Cardiac fibroblast (primary cell): ENCODE data around the gene RTP3.

Experiments
- DNase-seq, 2 donors: peaks; one replicate each; pipeline versions ENCODE4 v3.0.0 to v3.0.0-alpha.2; 2010; ENCODE audit warnings: low read depth in 2 of 2
- H3K4me3 ChIP-seq, 2 donors: replicated peaks in 1 of 2; 1 replicate in 1 of 2; 2 replicates in 1 of 2; pipeline ENCODE4 v1.5.1; 2011; ENCODE audit warnings: low read depth in 2 of 2, low read length in 2 of 2, mild to moderate bottlenecking in 2 of 2, moderate library complexity in 1 of 2
- TF ChIP-seq, protein P1 (sequence below): IDR thresholded peaks from one replicate; pipeline ENCODE4 v1.5.1; 2011; ENCODE audit warnings: low read depth, mild to moderate bottlenecking, low read length, inconsistent platforms

The RTP3 gene

DNA sequence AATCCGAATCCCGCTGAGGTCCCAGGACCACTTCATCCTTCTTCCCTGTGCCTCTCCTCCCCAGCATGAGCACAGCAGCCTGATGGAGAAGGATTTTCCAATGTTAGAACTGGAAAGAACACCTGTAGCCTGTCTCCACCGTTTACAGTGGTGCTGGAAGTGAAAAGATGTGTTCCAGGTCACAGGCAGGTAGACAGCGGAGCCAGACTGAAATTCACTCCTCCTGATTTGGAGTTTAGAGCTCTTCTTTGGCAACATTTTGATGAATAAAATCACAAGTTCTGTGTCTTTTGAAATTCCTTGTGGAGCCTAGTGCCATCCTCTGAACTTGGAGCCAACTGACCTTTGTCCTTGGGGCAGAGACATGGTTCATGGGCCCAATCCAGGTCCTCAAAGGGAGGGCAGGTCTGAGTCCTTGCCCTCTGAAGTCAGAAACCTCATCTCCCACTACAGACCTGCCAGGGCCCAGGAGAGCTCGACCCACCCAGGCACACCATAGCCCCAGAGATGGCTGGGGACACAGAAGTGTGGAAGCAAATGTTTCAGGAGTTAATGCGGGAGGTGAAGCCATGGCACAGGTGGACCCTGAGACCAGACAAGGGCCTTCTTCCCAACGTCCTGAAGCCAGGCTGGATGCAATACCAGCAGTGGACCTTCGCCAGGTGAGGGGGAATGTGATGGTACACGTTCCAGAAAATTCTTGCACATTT, at the start of gene RTP3:
Gene RTP3 (plus strand): TSS at position 421 of the 710 bp plus-strand sequence. CDS start 87 bp downstream, at position 508.
- TF ChIP-seq, protein P1, sequence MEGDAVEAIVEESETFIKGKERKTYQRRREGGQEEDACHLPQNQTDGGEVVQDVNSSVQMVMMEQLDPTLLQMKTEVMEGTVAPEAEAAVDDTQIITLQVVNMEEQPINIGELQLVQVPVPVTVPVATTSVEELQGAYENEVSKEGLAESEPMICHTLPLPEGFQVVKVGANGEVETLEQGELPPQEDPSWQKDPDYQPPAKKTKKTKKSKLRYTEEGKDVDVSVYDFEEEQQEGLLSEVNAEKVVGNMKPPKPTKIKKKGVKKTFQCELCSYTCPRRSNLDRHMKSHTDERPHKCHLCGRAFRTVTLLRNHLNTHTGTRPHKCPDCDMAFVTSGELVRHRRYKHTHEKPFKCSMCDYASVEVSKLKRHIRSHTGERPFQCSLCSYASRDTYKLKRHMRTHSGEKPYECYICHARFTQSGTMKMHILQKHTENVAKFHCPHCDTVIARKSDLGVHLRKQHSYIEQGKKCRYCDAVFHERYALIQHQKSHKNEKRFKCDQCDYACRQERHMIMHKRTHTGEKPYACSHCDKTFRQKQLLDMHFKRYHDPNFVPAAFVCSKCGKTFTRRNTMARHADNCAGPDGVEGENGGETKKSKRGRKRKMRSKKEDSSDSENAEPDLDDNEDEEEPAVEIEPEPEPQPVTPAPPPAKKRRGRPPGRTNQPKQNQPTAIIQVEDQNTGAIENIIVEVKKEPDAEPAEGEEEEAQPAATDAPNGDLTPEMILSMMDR, result no peak
- no peak for DNase-seq
- H3K4me3 ChIP-seq, result no peak within 1 kb of the TSS

- TF ChIP-seq, protein P1, result no peak
- no peak overlapping the region for H3K4me3 ChIP-seq
- DNase-seq, result no peak
These were observed 49.1 kb upstream of the RTP3 start for GRCh38 chr3:46448721-46449120.

DNA sequence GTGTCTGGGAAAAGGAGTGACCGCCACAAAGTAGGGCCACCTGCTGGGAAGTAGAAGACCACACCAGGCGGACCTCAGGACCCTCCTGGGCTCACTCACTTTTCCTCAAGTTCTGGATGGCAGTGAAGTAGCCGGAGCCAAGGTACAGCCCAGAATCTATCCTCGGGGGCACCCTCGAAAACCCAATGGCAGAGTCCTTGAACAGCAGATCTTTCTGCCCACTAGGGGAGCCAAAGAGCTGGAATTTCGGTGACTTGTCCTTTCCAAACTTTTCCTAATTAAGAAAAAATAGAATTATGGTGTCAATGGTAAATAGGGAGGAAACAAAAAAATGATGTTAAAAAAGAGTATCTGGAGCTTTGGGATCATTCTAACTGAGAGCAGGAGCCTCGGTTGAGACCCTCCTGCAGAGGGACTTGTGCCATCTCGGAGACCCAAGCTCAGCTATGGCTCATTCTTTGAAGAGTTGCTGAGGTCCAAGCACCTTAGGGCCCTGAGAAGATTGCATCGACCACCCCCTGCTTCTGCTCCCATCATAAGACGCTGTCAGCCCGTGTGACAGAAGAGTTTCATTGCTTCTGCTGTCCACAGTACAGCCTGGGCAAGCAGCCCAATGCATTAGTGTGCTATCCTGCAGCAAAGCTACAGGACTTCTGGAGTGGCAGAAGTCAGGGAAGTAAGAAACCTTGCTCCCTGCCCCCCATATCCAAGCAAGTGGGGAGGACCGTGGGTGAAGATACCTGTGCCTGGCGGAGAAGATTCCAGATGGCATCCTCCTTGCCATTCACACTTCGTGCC, 47.8 kb upstream of the RTP3 start:
- TF ChIP-seq, protein P1, result peak; percentile 81
- H3K4me3 ChIP-seq, result no peak overlapping the region
- DNase-seq, result peak in 1 of 2 donors; percentile 35

DNA sequence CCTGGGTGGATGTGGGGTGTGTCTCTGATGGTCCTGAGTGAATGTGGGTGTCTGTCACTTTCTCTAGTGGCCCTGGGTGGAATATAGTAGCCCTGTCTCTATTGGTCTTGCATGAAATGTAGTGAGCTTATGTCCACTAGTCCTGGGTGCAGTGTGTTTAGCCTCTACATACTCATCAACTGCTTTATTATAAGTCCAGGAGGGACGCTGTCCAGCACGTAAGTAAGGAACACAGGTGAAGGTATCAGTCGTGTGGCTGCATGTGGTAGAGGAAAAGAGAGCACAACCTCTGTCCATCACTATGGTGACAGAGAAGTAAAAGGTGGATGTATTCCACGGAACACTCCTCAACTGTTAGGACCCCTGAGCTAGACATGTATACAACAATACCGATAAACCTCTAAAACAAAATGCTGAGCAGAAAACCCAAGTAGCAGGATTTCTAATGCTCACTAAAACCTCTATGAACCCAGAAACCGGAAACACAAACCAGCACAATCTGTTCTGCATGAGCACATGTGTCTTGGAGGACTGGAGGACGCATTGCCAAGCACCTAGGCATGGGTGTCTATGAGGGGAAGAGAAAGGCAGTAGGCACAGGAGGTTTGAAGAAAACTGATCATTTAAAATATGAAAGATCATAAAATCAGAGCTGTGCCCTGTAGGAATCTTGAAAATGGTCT, 44.1 kb upstream of the RTP3 start:
- TF ChIP-seq, protein P1, result no peak
- H3K4me3 ChIP-seq, result no peak overlapping the region
- no peak for DNase-seq

GRCh38 chr3:46454209-46454595, 43.6 kb upstream of the RTP3 start:
- TF ChIP-seq, protein P1, result no peak
- no peak for DNase-seq
- no peak overlapping the region for H3K4me3 ChIP-seq

DNA sequence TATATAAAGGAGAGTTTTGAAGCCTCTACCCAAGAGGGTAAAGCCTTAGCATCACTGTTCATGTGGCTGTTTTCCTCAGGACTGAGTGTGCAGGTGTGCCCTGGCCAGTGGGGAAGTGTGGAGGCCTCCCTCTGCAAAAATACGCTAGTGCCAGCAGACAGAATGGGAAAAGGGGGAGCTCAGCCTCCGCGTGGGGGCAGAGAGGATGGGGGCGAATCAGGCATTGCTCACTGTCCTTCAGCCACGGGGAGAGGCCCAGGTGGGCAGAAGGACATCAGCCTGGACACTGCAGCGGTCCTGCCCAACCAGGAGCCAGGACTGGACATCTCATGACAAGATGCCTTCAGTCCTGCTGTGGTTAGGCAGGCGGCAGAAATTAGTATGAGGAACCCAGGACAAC, 43.2 kb upstream of the RTP3 start:
- DNase-seq, result no peak
- TF ChIP-seq, protein P1, result no peak
- no peak overlapping the region for H3K4me3 ChIP-seq
